Peyer's patch (tissue), 4 donors: ENCODE data around the gene WDR38. TPM values are rescaled to one million over a fixed set of nuclear protein-coding genes. Genes with fewer than 3 reads are reported as not detected.

Source experiments
- DNase-seq, 3 donors: peaks; one replicate each; pipeline ENCODE4 v3.0.0-alpha.2; 2017 to 2019
- H3K27ac ChIP-seq, 4 donors: fragments of 200-600 bp; sonication (generic); one replicate each; pipeline ENCODE4 v1.5.1; 2016 to 2019
- H3K27me3 ChIP-seq, 2 donors: fragments of 200-600 bp; sonication (generic); one replicate each; pipeline ENCODE4 v1.5.1; 2019
- H3K36me3 ChIP-seq, 3 donors: fragments of 200-600 bp; sonication (generic); one replicate each; pipeline ENCODE4 v1.5.1; 2016 to 2019
- H3K4me1 ChIP-seq, 4 donors: fragments of 200-600 bp; sonication (generic); one replicate each; pipeline ENCODE4 v1.5.1; 2016 to 2019
- H3K4me3 ChIP-seq, 4 donors: fragments of 200-600 bp; sonication (generic); 1 replicate in 3 of 4; 2 replicates in 1 of 4; pipeline ENCODE4 v1.5.1; 2016 to 2019; ENCODE audit warnings: mild to moderate bottlenecking in 1 of 4
- H3K9me3 ChIP-seq, 4 donors: fragments of 200-600 bp; sonication (generic); one replicate each; pipeline ENCODE4 v1.5.1; 2016 to 2019; ENCODE audit warnings: mild to moderate bottlenecking in 1 of 4
- CTCF ChIP-seq, 6 experiments: fragments of 450-650 bp in 4 of 6; fragments of 200-600 bp in 2 of 6; sonication (generic) in 1 of 6; IDR thresholded peaks; one replicate each; pipeline ENCODE4 v1.5.1; 2017 to 2019; ENCODE audit warnings: antibody characterized with exemption in 6 of 6, mild to moderate bottlenecking in 3 of 6, moderate library complexity in 1 of 6
- POLR2A ChIP-seq, 2 donors: fragments of 450-650 bp; IDR thresholded peaks; one replicate each; pipeline ENCODE4 v1.5.1; 2017; ENCODE audit warnings: antibody characterized with exemption in 2 of 2, mild to moderate bottlenecking in 2 of 2, moderate library complexity in 2 of 2
- total RNA-seq, 4 donors: library from RNA; depleted of rRNA; stranded (reverse); fragments of >200 nt; gene quantifications; one replicate each; pipeline ENCODE4 v1.1.0, GENCODE V29; 2016

The WDR38 gene
- total RNA-seq, 4 donors from 2014 or later = not detected

GRCh38 chr9:124814164-124814535 is 39.1 kb upstream of the WDR38 start:
- TF ChIP-seq POLR2A (IDR thresholded peaks at IDR 0.05) = no peak
- TF ChIP-seq CTCF (IDR thresholded peaks at IDR 0.05) = no peak
- H3K27ac ChIP-seq = no peak overlapping the region
- H3K4me1 ChIP-seq = peaks cover 0 to 6% (median 0%) of the 10 kb centered on the region in 4 donors
- H3K36me3 ChIP-seq = no peaks in the 10 kb centered on the region
- no peak for DNase-seq
- no peak overlapping the region for H3K4me3 ChIP-seq
- H3K27me3 ChIP-seq = no peaks in the 10 kb centered on the region
- no peaks in the 10 kb centered on the region for H3K9me3 ChIP-seq

GRCh38 chr9:124815601-124816000 is 37.7 kb upstream of the WDR38 start:
- Histone ChIP-seq H3K36me3 (no peaks in the 10 kb centered on the region), H3K9me3 (no peaks in the 10 kb centered on the region), H3K27ac (no peak overlapping the region), H3K4me3 (no peak overlapping the region), H3K27me3 (no peaks in the 10 kb centered on the region), H3K4me1 (peaks cover 0 to 6% (median 0%) of the 10 kb centered on the region in 4 donors)
- DNase-seq = no peak
- TF ChIP-seq CTCF (IDR thresholded peaks at IDR 0.05) (no peak), POLR2A (IDR thresholded peaks at IDR 0.05) (no peak)

GRCh38 chr9:124818431-124819281 is 34.6 kb upstream of the WDR38 start:
- TF ChIP-seq POLR2A (IDR thresholded peaks at IDR 0.05) (no peak), CTCF (IDR thresholded peaks at IDR 0.05) (no peak)
- Histone ChIP-seq H3K4me3 (no peak overlapping the region), H3K9me3 (no peaks in the 10 kb centered on the region), H3K27ac (no peak overlapping the region), H3K36me3 (no peaks in the 10 kb centered on the region), H3K27me3 (no peaks in the 10 kb centered on the region), H3K4me1 (no peaks in the 10 kb centered on the region)
- DNase-seq = no peak

GRCh38 chr9:124820698-124821623 is 32.3 kb upstream of the WDR38 start:
- Histone ChIP-seq H3K27me3 (no peaks in the 10 kb centered on the region), H3K4me3 (no peak overlapping the region), H3K4me1 (no peaks in the 10 kb centered on the region), H3K9me3 (no peaks in the 10 kb centered on the region), H3K27ac (no peak overlapping the region), H3K36me3 (no peaks in the 10 kb centered on the region)
- DNase-seq = no peak
- TF ChIP-seq CTCF (IDR thresholded peaks at IDR 0.05) = peak in 2 of 6 experiments; percentile 2 to 7
- no peak for TF ChIP-seq POLR2A (IDR thresholded peaks at IDR 0.05)

GRCh38 chr9:124828489-124829333 is 24.5 kb upstream of the WDR38 start:
- Histone ChIP-seq H3K27ac (no peak overlapping the region), H3K36me3 (no peaks in the 10 kb centered on the region), H3K27me3 (no peaks in the 10 kb centered on the region), H3K4me1 (no peaks in the 10 kb centered on the region), H3K4me3 (no peak overlapping the region), H3K9me3 (no peaks in the 10 kb centered on the region)
- no peak for DNase-seq
- TF ChIP-seq POLR2A (IDR thresholded peaks at IDR 0.05) = no peak
